K562 (cell line): ENCODE measurements around the gene CD300A. TPM values are rescaled to one million over a fixed set of nuclear protein-coding genes. Genes with fewer than 3 reads are reported as not detected.

Experiments used
- C11orf30 ChIP-seq: fragments of 450-650 bp; IDR thresholded peaks from 2 replicates; pipeline ENCODE4 v1.6.1; 2016; ENCODE audit warnings: low read depth, mild to moderate bottlenecking
- FOXA1 ChIP-seq: fragments of 450-650 bp; IDR thresholded peaks from 2 replicates; pipeline ENCODE4 v1.6.1; 2016; ENCODE audit warnings: mild to moderate bottlenecking, borderline replicate concordance
- FOXK2 ChIP-seq, 2 experiments: fragments of 450-650 bp; IDR thresholded peaks in 1 of 2; conservative IDR thresholded peaks in 1 of 2; 2 replicates each; pipeline ENCODE4 v1.6.1; 2016; ENCODE audit warnings: low read depth in 2 of 2, mild to moderate bottlenecking in 1 of 2
- KLF16 ChIP-seq: IDR thresholded peaks from 2 replicates; pipeline ENCODE4 v1.6.1; 2016; ENCODE audit warnings: antibody characterized with exemption
- MCM3 ChIP-seq: fragments of 450-650 bp; IDR thresholded peaks from 2 replicates; pipeline ENCODE4 v1.6.1; 2016
- RBM17 ChIP-seq: fragments of 200-400 bp; formaldehyde crosslinking; IDR thresholded peaks from 2 replicates; pipeline ENCODE4 v1.6.1; 2017; ENCODE audit warnings: low read depth, mild to moderate bottlenecking, low read length, borderline replicate concordance
- SMAD3 ChIP-seq: fragments of 450-650 bp; formaldehyde crosslinking; conservative IDR thresholded peaks from 2 replicates; pipeline ENCODE4 v1.4.0; 2020; ENCODE audit warnings: mild to moderate bottlenecking
- SREBF1 ChIP-seq: fragments of 150-350 bp; IDR thresholded peaks from 2 replicates; pipeline ENCODE4 v1.6.1; 2014; ENCODE audit warnings: antibody characterized with exemption, low read depth, low read length, borderline replicate concordance
- TCF7 ChIP-seq: sonication (generic); IDR thresholded peaks from 2 replicates; pipeline ENCODE4 v1.6.1; 2016; ENCODE audit warnings: antibody characterized with exemption, borderline replicate concordance
- ZNF12 ChIP-seq: sonication (generic); formaldehyde crosslinking; IDR thresholded peaks from 2 replicates; pipeline ENCODE4 v1.4.0; 2020; ENCODE audit warnings: mild to moderate bottlenecking, missing genetic modification reagents
- ZNF174 ChIP-seq: fragments of 250-450 bp; sonication (Bioruptor Pico); IDR thresholded peaks from 2 replicates; pipeline ENCODE4 v1.4.0; 2020; ENCODE audit warnings: mild to moderate bottlenecking
- polyA plus RNA-seq, 8 experiments: library from polyadenylated mRNA; depleted of rRNA in 4 of 8; stranded (reverse) in 5 of 8; unstranded in 3 of 8; fragments of >200 nt; fragmentation: Nextera tagmentation in 2 of 8; fragmentation: Illumina TruSeq in 1 of 8; extraction: Ambion mirVana in 2 of 8; extraction: Trizol in 1 of 8; gene quantifications; 2 replicates each; pipeline versions ENCODE4 v1.2.1 to v1.2.3, GENCODE V29; 2011 to 2014; ENCODE audit warnings: inconsistent platforms in 1 of 8, missing spikeins in 1 of 8
- total RNA-seq, 7 experiments: library from RNA; depleted of rRNA in 6 of 7; stranded (reverse); fragments of >200 nt in 6 of 7; fragmentation: Illumina TruSeq in 2 of 7; extraction: Trizol in 2 of 7; gene quantifications; 2 replicates each; pipeline versions ENCODE4 v1.2.1 to v1.2.3, GENCODE V29; 2011 to 2021; ENCODE audit warnings: low replicate concordance in 1 of 7
- TF ChIP-seq, protein P1 (sequence below): fragments of 250-450 bp; sonication (Bioruptor Pico); IDR thresholded peaks from 2 replicates; pipeline ENCODE4 v1.8.0; 2022; ENCODE audit warnings: moderate library complexity, mild to moderate bottlenecking, inconsistent platforms
- TF ChIP-seq, protein P2 (sequence below): fragments of 200-600 bp; sonication (generic); IDR thresholded peaks from one replicate; pipeline ENCODE4 v1.6.1; 2012; ENCODE audit warnings: mild to moderate bottlenecking, low read depth, low read length, inconsistent platforms

CD300A gene
- total and polyA plus RNA-seq, 9 of the 15 experiments (the other 6 are each of a cell fraction or from before 2014, with no cell fraction given): 0.21 to 1.7 (median 0.41) TPM; not detected in 1

DNA sequence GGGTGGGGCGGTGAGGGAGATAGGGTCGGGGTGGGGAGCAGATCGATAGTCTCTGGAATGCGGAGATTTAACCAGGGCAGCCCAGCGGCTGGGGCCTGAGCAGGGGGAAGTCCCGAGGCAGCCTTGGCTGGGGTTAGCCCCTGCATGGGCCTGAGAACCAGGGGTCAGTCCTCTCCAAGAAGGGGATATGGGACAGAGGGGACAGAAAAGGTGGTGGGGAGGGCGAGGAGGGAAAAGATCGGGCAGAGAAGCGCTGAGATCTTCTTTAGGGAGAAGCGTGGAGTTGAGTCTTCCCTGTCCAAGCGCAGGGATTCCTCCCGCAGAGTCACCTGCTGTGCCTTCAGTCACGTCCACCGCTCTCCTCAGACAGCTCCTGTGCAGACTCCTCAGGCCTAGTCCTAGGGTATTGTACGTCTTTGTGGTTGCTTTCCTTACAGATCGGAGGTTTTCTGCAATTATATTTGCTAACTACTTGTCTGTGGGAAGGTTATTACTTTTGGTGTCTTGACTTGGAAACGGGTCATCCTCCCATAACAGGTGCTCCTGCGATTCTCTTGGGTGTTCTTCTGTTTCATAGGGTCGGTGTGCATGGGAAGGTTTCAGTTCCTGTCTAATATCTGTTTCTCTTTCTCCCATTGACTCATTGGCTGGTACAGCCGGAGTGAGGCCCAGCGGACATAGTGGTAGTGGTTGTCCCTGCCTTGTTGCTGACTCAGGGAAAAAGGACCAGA is 952 bp downstream of the CD300A start (continued):
- TF ChIP-seq TCF7 (no peak), ZNF12 (CRISPR knock-in tag) (no peak), FOXA1 (no peak), SREBF1 (no peak), FOXK2 (conservative IDR thresholded peaks at IDR 0.05 in 1 of 2, IDR thresholded peaks at IDR 0.05 in 1 of 2; ENCODE audit: low read depth in 2 of 2) (no peak), RBM17 (no peak), C11orf30 (peak; percentile 81), KLF16 (no peak), MCM3 (no peak), ZNF174 (no peak), SMAD3 (CRISPR knock-in tag) (no peak)
- TF ChIP-seq, protein P1, sequence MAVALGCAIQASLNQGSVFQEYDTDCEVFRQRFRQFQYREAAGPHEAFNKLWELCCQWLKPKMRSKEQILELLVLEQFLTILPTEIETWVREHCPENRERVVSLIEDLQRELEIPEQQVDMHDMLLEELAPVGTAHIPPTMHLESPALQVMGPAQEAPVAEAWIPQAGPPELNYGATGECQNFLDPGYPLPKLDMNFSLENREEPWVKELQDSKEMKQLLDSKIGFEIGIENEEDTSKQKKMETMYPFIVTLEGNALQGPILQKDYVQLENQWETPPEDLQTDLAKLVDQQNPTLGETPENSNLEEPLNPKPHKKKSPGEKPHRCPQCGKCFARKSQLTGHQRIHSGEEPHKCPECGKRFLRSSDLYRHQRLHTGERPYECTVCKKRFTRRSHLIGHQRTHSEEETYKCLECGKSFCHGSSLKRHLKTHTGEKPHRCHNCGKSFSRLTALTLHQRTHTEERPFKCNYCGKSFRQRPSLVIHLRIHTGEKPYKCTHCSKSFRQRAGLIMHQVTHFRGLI: no peak
- TF ChIP-seq, protein P2, sequence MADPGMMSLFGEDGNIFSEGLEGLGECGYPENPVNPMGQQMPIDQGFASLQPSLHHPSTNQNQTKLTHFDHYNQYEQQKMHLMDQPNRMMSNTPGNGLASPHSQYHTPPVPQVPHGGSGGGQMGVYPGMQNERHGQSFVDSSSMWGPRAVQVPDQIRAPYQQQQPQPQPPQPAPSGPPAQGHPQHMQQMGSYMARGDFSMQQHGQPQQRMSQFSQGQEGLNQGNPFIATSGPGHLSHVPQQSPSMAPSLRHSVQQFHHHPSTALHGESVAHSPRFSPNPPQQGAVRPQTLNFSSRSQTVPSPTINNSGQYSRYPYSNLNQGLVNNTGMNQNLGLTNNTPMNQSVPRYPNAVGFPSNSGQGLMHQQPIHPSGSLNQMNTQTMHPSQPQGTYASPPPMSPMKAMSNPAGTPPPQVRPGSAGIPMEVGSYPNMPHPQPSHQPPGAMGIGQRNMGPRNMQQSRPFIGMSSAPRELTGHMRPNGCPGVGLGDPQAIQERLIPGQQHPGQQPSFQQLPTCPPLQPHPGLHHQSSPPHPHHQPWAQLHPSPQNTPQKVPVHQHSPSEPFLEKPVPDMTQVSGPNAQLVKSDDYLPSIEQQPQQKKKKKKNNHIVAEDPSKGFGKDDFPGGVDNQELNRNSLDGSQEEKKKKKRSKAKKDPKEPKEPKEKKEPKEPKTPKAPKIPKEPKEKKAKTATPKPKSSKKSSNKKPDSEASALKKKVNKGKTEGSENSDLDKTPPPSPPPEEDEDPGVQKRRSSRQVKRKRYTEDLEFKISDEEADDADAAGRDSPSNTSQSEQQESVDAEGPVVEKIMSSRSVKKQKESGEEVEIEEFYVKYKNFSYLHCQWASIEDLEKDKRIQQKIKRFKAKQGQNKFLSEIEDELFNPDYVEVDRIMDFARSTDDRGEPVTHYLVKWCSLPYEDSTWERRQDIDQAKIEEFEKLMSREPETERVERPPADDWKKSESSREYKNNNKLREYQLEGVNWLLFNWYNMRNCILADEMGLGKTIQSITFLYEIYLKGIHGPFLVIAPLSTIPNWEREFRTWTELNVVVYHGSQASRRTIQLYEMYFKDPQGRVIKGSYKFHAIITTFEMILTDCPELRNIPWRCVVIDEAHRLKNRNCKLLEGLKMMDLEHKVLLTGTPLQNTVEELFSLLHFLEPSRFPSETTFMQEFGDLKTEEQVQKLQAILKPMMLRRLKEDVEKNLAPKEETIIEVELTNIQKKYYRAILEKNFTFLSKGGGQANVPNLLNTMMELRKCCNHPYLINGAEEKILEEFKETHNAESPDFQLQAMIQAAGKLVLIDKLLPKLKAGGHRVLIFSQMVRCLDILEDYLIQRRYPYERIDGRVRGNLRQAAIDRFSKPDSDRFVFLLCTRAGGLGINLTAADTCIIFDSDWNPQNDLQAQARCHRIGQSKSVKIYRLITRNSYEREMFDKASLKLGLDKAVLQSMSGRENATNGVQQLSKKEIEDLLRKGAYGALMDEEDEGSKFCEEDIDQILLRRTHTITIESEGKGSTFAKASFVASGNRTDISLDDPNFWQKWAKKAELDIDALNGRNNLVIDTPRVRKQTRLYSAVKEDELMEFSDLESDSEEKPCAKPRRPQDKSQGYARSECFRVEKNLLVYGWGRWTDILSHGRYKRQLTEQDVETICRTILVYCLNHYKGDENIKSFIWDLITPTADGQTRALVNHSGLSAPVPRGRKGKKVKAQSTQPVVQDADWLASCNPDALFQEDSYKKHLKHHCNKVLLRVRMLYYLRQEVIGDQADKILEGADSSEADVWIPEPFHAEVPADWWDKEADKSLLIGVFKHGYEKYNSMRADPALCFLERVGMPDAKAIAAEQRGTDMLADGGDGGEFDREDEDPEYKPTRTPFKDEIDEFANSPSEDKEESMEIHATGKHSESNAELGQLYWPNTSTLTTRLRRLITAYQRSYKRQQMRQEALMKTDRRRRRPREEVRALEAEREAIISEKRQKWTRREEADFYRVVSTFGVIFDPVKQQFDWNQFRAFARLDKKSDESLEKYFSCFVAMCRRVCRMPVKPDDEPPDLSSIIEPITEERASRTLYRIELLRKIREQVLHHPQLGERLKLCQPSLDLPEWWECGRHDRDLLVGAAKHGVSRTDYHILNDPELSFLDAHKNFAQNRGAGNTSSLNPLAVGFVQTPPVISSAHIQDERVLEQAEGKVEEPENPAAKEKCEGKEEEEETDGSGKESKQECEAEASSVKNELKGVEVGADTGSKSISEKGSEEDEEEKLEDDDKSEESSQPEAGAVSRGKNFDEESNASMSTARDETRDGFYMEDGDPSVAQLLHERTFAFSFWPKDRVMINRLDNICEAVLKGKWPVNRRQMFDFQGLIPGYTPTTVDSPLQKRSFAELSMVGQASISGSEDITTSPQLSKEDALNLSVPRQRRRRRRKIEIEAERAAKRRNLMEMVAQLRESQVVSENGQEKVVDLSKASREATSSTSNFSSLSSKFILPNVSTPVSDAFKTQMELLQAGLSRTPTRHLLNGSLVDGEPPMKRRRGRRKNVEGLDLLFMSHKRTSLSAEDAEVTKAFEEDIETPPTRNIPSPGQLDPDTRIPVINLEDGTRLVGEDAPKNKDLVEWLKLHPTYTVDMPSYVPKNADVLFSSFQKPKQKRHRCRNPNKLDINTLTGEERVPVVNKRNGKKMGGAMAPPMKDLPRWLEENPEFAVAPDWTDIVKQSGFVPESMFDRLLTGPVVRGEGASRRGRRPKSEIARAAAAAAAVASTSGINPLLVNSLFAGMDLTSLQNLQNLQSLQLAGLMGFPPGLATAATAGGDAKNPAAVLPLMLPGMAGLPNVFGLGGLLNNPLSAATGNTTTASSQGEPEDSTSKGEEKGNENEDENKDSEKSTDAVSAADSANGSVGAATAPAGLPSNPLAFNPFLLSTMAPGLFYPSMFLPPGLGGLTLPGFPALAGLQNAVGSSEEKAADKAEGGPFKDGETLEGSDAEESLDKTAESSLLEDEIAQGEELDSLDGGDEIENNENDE: no peak
